Measurements from ENCODE around the gene NES.
"Not testable (repeated sequence)": the region's sequence is repeated elsewhere in the genome, so short reads cannot be mapped to it uniquely, and the experiment has no call there.

The NES gene

DNA sequence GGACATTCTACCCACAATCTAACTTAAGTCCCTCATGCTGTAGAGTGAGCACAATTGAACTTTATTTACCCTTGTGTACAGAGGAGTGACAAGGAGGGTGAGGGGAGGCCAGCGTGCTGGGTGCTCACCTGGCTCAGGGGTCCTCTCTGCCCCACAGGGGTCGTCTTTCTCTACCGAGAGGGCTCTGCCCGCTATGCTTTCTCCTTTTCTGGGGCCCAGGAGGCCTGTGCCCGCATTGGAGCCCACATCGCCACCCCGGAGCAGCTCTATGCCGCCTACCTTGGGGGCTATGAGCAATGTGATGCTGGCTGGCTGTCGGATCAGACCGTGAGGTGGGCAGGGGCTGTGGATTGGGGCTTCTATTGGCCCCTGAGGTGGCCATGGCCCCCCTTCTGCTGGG lies 29.9 kb downstream of the NES start:
- no peak for DNase-seq

DNA sequence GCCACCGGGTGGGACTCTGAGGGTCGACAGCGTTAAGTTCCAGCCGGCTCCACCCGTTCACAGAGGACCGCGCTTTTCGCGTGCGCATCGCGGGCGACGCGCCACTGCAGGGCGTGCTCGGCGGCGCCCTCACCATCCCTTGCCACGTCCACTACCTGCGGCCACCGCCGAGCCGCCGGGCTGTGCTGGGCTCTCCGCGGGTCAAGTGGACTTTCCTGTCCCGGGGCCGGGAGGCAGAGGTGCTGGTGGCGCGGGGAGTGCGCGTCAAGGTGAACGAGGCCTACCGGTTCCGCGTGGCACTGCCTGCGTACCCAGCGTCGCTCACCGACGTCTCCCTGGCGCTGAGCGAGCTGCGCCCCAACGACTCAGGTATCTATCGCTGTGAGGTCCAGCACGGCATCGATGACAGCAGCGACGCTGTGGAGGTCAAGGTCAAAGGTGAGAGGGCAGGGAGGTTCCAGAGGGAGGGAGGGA lies 30.4 kb downstream of the NES start:
- DNase-seq: no peak

DNA sequence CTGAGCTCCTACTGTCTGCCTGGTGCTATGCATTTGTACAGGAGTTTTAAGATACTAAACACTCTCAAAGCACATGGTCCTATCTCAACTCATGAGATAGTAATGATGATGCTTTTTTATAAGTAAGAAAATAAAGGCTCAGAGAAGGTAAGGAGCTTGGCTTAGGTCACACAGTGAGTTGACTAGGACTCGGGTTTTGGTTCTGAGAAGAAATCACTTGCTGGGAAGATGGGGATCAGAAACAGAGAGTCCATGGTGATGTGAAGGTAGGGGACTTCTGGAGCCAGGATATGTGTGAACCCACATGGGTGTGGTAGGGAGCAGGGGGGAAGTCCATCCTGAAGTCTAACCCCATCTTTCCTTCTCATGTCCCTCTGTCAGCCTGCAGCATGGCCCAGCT lies 31.5 kb downstream of the NES start:
- no peak for DNase-seq

- DNase-seq: peak in 21 of 51 donors; percentile 8 to 63 (median 39)
Measured at GRCh38 chr1:156645056-156645455, 32.2 kb downstream of the NES start.

DNA sequence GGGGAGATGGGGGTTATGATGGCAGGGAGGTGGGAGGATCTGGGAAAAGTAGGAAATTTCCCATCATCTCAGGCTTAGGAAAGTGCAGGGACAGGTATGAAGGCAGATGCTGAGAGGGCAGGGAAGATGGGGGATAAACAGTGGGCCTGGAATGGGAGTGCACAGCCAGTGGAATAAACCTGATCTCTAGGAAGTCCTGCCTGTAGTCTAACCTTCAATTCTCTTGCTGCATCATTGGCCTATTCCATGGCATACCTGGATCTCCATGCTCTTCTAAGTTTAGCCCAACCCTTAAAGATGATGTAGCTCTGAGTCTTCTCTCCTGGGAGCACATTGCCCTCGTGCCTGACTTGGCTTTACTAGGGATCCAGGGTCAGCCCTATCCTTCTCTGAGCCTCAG lies 32.6 kb downstream of the NES start:
- DNase-seq: no peak

DNA sequence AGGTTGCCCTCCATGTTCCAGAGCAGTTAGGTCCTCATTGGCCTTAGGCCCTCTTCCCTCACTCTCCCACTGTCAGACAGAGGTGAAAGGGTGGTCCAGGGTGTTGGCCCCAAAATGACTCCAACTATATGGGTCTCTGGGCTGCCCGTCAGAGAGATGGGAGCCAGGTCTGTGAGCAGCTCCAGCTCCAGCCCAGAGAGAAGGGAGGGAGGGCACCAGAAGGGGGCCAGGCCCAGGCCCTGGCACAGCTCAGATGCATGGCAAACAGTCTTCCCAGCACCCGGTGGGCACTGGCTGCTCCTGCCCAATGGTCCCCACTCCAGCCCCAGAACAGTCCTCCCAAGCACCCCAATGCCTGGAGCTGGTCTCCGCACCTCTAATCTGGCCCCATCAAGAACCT lies 33.1 kb downstream of the NES start:
- no peak for DNase-seq

GRCh38 chr1:156643778-156644092 lies 33.5 kb downstream of the NES start:
- peak in 1 of 51 donors; percentile 10 for DNase-seq

- DNase-seq: peak in 1 of 51 donors; percentile 44
Measured at GRCh38 chr1:156643049-156643777, 34.0 kb downstream of the NES start.

GRCh38 chr1:156642265-156643048 lies 34.8 kb downstream of the NES start:
- DNase-seq: peak in 6 of 51 donors; percentile 39 to 53 (median 45)

- peak in 44 of 51 donors; percentile 22 to 82 (median 70) for DNase-seq
Measured at GRCh38 chr1:156641761-156642264, 35.4 kb downstream of the NES start, which contains the start of gene BCAN. Gene BCAN, plus strand, starts transcription at chr1:156642117. Its CDS starts 3,938 bp downstream, at chr1:156646055.

DNA sequence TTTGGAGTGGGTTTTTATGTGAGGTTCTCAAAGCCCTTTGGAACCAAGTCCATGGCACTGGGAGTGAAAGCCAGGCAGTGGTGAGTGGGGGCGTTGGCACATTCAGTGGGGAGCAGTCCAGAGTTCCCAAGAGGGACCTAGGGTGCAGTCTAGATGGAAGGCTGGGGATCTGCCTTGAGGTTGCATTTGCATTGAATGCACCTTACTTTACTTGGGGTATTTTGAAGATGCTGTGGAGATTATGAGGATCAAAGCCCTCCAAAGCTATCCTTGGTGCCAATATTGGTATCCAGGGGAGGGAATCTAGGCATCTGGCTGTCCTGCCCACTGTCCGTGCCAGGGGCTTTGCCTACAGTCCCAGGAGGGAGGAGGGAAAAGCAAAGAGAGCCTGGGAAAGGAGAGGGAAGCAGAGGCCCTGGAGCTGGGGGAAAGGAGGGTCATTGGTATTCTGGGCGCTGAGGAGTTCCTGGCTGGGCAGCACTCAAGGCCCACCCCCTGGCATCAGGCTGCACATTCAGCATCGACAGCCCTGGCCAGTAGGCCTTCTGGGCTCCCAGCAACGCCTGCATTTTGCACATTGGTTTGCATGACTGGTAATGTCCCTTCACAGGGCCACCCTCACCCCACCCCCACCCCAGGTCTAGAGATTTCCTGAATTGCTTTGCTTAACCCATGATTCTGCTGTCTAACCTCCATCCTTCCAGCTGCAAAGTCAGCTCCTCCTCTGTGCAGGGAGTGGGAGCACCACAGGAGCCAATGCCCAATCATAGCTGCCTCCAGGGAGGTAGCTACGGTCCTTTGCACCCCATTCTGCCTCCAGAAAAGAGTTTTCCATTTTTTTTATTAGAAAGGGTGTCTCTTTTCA lies 36.1 kb downstream of the NES start:
- DNase-seq: peak in 40 of 51 donors; percentile 23 to 92 (median 64)

GRCh38 chr1:156639601-156640101 lies 37.6 kb downstream of the NES start:
- peak in 2 of 51 donors; percentile 16 to 19 for DNase-seq

GRCh38 chr1:156638189-156638985 lies 38.8 kb downstream of the NES start:
- peak in 29 of 51 donors; percentile 21 to 72 (median 51) for DNase-seq

GRCh38 chr1:156632355-156632754 lies 44.9 kb downstream of the NES start:
- no peak for DNase-seq

DNA sequence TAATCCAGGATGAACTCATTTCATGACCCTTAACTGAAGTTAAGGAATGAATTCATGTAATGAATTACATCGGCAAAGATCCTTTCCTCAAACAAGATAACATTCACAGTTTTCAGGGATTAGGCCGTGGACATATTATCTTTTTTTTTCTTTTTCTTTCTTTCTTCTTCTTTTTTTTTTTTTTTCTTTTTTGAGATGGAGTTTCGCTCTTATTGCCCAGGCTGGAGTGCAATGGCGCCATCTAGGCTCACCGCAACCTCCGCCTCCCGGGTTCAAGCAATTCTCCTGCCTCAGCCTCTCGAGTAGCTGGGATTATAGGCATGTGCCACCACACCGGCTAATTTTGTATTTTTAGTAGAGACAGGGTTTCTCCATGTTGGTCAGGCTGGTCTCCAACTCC lies 46.1 kb downstream of the NES start:
- DNase-seq: not testable (repeated sequence)

GRCh38 chr1:156629823-156630449 lies 47.3 kb downstream of the NES start:
- DNase-seq: no peak

DNA sequence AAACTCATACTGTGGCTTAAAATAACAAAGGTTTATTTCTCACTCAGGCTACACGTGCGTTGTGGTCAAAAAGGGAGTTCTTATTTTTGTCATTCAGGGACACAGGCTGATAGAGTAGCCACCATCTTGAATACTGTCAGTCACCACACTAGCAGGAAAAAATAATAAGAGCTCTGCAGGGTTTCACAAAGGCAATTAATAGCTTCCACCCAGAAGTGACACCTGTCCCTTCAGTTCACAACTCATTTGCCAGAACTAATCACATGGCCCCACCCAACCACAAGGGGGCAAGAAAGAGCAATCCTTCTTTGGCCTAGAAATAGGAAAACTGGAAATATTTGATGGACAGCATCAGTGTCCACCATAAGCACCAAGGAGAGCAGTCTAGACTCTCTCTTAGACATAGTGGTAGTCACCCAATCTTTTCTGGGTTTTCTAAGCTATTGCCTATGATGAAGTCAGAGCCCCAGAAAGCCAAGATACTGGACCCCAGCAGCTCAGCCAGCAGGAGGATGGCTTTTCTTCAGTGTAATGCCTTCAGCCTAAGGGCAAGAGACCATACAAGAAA lies 49.8 kb downstream of the NES start:
- peak in 11 of 51 donors; percentile 9 to 55 (median 29) for DNase-seq

GRCh38 chr1:156626079-156626438 lies 51.1 kb downstream of the NES start:
- no peak for DNase-seq

- peak in 33 of 51 donors; percentile 23 to 84 (median 52) for DNase-seq
Measured at GRCh38 chr1:156625436-156626078, 51.6 kb downstream of the NES start.
